HepG2 (cell line): ENCODE results near the gene VGLL4. TPM values are rescaled to one million over a fixed set of nuclear protein-coding genes. Genes with fewer than 3 reads are reported as not detected.

ENCODE experiments used
- ARID2 ChIP-seq: sonication (generic); formaldehyde crosslinking; IDR thresholded peaks from 2 replicates; pipeline ENCODE4 v1.8.1; 2022; ENCODE audit warnings: mild to moderate bottlenecking, missing genetic modification reagents, borderline replicate concordance
- ATF5 ChIP-seq: sonication (generic); formaldehyde crosslinking; IDR thresholded peaks from 2 replicates; pipeline ENCODE4 v1.4.0; 2020; ENCODE audit warnings: mild to moderate bottlenecking, low read depth, missing genetic modification reagents
- CC2D1A ChIP-seq: sonication (generic); formaldehyde crosslinking; IDR thresholded peaks from 2 replicates; pipeline ENCODE4 v1.8.1; 2023; ENCODE audit warnings: mild to moderate bottlenecking, missing genetic modification reagents
- GTF2F1 ChIP-seq: fragments of 150-350 bp; IDR thresholded peaks from 2 replicates; pipeline ENCODE4 v1.6.1; 2014; ENCODE audit warnings: low read length
- HOXA7 ChIP-seq: sonication (generic); formaldehyde crosslinking; IDR thresholded peaks from 2 replicates; pipeline ENCODE4 v1.8.1; 2022; ENCODE audit warnings: mild to moderate bottlenecking, missing genetic modification reagents, moderate library complexity
- MED1 ChIP-seq: sonication (generic); formaldehyde crosslinking; IDR thresholded peaks from 2 replicates; pipeline ENCODE4 v1.4.0; 2020; ENCODE audit warnings: missing genetic modification reagents
- NR2F1 ChIP-seq, 2 experiments: fragments of 450-650 bp in 1 of 2; formaldehyde crosslinking in 1 of 2; IDR thresholded peaks; 2 replicates each; pipeline versions ENCODE4 v1.5.0 to v1.6.1; 2016 to 2020; ENCODE audit warnings: mild to moderate bottlenecking in 1 of 2, missing compliant biosample characterization in 1 of 2, missing genetic modification reagents in 1 of 2, moderate library complexity in 1 of 2
- SP1 ChIP-seq, 2 experiments: fragments of 450-650 bp in 1 of 2; sonication (generic) in 1 of 2; formaldehyde crosslinking in 1 of 2; IDR thresholded peaks; 2 replicates each; pipeline versions ENCODE4 v1.4.0 to v1.6.1; 2016 to 2020; ENCODE audit warnings: missing genetic modification reagents in 1 of 2
- SRSF1 ChIP-seq: fragments of 200-400 bp; formaldehyde crosslinking; optimal IDR thresholded peaks from 2 replicates; pipeline ENCODE3; 2017; ENCODE audit warnings: mild to moderate bottlenecking, low read depth, low read length, moderate library complexity
- ZFP62 ChIP-seq: sonication (generic); formaldehyde crosslinking; IDR thresholded peaks from 2 replicates; pipeline ENCODE4 v1.4.0; 2020; ENCODE audit warnings: missing genetic modification reagents
- ZMAT5 ChIP-seq: sonication (generic); formaldehyde crosslinking; IDR thresholded peaks from 2 replicates; pipeline ENCODE4 v1.5.0; 2020; ENCODE audit warnings: mild to moderate bottlenecking, low read depth, missing genetic modification reagents, borderline replicate concordance
- ZNF362 ChIP-seq: sonication (generic); formaldehyde crosslinking; IDR thresholded peaks from 2 replicates; pipeline ENCODE4 v1.4.0; 2020; ENCODE audit warnings: missing genetic modification reagents, mild to moderate bottlenecking, borderline replicate concordance
- ZNF510 ChIP-seq: sonication (generic); formaldehyde crosslinking; IDR thresholded peaks from 2 replicates; pipeline ENCODE4 v1.4.0; 2020; ENCODE audit warnings: low read depth, mild to moderate bottlenecking, missing genetic modification reagents
- polyA plus RNA-seq, 8 experiments: library from polyadenylated mRNA; depleted of rRNA in 3 of 8; stranded (reverse) in 7 of 8; unstranded in 1 of 8; fragments of >200 nt; fragmentation: Illumina TruSeq in 4 of 8; extraction: Trizol in 4 of 8; gene quantifications; 2 replicates each; pipeline versions ENCODE4 v1.2.1 to v1.2.3, GENCODE V29; 2011 to 2016; ENCODE audit warnings: low read depth in 4 of 8, missing spikeins in 1 of 8, mixed read lengths in 1 of 8; ENCODE audit not compliant: insufficient read depth in 1 of 8
- total RNA-seq, 5 experiments: library from RNA; depleted of rRNA; stranded (reverse); fragments of >200 nt; fragmentation: Illumina TruSeq; extraction: Trizol; gene quantifications; 2 replicates each; pipeline ENCODE4 v1.2.3, GENCODE V29; 2016; ENCODE audit warnings: low read depth in 1 of 5
- TF ChIP-seq, protein P1 (sequence below): conservative IDR thresholded peaks from 2 replicates; pipeline ENCODE4 v1.6.1; 2018; ENCODE audit warnings: missing genetic modification reagents
- TF ChIP-seq, protein P2 (sequence below): sonication (generic); formaldehyde crosslinking; IDR thresholded peaks from 2 replicates; pipeline ENCODE4 v1.4.0; 2020; ENCODE audit warnings: missing genetic modification reagents
- TF ChIP-seq, protein P3 (sequence below), 2 experiments: sonication (generic) in 1 of 2; formaldehyde crosslinking in 1 of 2; IDR thresholded peaks; 2 replicates each; pipeline versions ENCODE4 v1.4.0 to v1.6.1; 2018 to 2020; ENCODE audit warnings: missing genetic modification reagents in 2 of 2, borderline replicate concordance in 1 of 2, low read depth in 1 of 2, mild to moderate bottlenecking in 1 of 2, missing biosample characterization in 1 of 2

The VGLL4 gene
- total and polyA plus RNA-seq, 2 of the 13 experiments (the other 11 are each of a cell fraction or from before 2014, with no cell fraction given), result 23.2 to 39.0 TPM

- TF ChIP-seq ATF5 (CRISPR knock-in tag) (no peak), ZMAT5 (CRISPR knock-in tag) (no peak), ZFP62 (no peak), HOXA7 (no peak), GTF2F1 (no peak), MED1 (CRISPR knock-in tag) (peak; percentile 55), ZNF510 (no peak), ZNF362 (no peak; the same call in 1 of the 2 replicates), SP1 (IDR thresholded peaks at IDR 0.05) (no peak), SP1 (CRISPR knock-in tag; IDR thresholded peaks at IDR 0.05) (peak; percentile 67; the same call in 1 of the 2 replicates), NR2F1 (CRISPR knock-in tag; IDR thresholded peaks at IDR 0.05) (no peak), SRSF1 (peak; percentile 18), CC2D1A (CRISPR knock-in tag) (no peak), ARID2 (no peak)
- TF ChIP-seq, protein P1, sequence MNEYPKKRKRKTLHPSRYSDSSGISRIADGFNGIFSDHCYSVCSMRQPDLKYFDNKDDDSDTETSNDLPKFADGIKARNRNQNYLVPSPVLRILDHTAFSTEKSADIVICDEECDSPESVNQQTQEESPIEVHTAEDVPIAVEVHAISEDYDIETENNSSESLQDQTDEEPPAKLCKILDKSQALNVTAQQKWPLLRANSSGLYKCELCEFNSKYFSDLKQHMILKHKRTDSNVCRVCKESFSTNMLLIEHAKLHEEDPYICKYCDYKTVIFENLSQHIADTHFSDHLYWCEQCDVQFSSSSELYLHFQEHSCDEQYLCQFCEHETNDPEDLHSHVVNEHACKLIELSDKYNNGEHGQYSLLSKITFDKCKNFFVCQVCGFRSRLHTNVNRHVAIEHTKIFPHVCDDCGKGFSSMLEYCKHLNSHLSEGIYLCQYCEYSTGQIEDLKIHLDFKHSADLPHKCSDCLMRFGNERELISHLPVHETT, result no peak
- TF ChIP-seq, protein P2, sequence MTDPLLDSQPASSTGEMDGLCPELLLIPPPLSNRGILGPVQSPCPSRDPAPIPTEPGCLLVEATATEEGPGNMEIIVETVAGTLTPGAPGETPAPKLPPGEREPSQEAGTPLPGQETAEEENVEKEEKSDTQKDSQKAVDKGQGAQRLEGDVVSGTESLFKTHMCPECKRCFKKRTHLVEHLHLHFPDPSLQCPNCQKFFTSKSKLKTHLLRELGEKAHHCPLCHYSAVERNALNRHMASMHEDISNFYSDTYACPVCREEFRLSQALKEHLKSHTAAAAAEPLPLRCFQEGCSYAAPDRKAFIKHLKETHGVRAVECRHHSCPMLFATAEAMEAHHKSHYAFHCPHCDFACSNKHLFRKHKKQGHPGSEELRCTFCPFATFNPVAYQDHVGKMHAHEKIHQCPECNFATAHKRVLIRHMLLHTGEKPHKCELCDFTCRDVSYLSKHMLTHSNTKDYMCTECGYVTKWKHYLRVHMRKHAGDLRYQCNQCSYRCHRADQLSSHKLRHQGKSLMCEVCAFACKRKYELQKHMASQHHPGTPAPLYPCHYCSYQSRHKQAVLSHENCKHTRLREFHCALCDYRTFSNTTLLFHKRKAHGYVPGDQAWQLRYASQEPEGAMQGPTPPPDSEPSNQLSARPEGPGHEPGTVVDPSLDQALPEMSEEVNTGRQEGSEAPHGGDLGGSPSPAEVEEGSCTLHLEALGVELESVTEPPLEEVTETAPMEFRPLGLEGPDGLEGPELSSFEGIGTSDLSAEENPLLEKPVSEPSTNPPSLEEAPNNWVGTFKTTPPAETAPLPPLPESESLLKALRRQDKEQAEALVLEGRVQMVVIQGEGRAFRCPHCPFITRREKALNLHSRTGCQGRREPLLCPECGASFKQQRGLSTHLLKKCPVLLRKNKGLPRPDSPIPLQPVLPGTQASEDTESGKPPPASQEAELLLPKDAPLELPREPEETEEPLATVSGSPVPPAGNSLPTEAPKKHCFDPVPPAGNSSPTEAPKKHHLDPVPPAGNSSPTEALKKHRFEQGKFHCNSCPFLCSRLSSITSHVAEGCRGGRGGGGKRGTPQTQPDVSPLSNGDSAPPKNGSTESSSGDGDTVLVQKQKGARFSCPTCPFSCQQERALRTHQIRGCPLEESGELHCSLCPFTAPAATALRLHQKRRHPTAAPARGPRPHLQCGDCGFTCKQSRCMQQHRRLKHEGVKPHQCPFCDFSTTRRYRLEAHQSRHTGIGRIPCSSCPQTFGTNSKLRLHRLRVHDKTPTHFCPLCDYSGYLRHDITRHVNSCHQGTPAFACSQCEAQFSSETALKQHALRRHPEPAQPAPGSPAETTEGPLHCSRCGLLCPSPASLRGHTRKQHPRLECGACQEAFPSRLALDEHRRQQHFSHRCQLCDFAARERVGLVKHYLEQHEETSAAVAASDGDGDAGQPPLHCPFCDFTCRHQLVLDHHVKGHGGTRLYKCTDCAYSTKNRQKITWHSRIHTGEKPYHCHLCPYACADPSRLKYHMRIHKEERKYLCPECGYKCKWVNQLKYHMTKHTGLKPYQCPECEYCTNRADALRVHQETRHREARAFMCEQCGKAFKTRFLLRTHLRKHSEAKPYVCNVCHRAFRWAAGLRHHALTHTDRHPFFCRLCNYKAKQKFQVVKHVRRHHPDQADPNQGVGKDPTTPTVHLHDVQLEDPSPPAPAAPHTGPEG (CRISPR knock-in tag), result peak; percentile 80; the same call in 1 of the 2 replicates
- TF ChIP-seq, protein P3, sequence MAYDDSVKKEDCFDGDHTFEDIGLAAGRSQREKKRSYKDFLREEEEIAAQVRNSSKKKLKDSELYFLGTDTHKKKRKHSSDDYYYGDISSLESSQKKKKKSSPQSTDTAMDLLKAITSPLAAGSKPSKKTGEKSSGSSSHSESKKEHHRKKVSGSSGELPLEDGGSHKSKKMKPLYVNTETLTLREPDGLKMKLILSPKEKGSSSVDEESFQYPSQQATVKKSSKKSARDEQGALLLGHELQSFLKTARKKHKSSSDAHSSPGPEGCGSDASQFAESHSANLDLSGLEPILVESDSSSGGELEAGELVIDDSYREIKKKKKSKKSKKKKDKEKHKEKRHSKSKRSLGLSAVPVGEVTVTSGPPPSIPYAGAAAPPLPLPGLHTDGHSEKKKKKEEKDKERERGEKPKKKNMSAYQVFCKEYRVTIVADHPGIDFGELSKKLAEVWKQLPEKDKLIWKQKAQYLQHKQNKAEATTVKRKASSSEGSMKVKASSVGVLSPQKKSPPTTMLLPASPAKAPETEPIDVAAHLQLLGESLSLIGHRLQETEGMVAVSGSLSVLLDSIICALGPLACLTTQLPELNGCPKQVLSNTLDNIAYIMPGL (CRISPR knock-in tag; IDR thresholded peaks at IDR 0.05; ENCODE audit: borderline replicate concordance in 1 of 2, low read depth in 1 of 2), result peak; percentile 84 to 86
Measured at GRCh38 chr3:11536132-11536935, 107.4 kb downstream of the VGLL4 start (continued).
